CD4-positive, alpha-beta T cell treated with Interleukin-4 for 4 hours (primary cell): Measurements from ENCODE around the gene ADORA2A.
A peak's percentile ranks its signal among the peaks of the same experiment; 100 is the strongest.

ENCODE experiments used
- DNase-seq: peaks from one replicate; pipeline ENCODE4 v3.0.0-alpha.2; 2020

ADORA2A gene

DNA sequence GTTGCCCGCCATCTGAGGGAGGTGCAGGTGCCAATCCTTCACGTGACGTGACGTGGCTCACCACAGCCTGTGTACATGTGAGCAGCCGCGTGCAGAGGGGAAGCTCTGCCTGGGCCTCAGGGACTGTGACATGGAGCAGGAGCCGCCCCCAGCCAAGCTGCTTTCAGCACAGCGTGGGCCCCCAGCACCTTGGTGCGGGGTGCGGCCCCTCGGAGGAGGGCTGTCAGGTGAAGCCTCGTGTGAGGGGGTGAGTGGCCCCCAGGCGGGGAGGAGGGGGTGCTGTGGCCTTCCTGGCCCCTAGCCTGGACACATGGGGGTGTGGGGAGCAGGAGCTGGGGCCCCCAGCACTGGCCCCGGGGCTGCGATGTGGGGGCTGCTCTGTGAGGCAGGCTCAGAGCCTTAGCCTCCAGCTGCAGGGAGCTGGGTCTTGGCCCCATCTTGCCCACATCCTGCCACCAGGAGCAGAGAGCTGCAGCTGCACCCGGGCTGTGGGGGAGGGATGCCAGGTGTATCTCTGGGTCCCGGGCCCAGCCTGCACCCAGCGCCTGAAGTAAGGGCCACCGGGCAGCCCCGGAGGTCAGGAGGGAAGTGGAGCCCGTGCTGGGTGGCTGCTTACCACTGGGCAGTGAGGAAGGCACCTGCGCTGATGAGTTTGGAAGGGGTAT lies at the start of gene ADORA2A:
Gene ADORA2A (plus strand): TSS at position 100 of the 665 bp plus-strand sequence. CDS start 5,806 bp downstream, outside the sequence.
- peak; percentile 79 for DNase-seq

DNA sequence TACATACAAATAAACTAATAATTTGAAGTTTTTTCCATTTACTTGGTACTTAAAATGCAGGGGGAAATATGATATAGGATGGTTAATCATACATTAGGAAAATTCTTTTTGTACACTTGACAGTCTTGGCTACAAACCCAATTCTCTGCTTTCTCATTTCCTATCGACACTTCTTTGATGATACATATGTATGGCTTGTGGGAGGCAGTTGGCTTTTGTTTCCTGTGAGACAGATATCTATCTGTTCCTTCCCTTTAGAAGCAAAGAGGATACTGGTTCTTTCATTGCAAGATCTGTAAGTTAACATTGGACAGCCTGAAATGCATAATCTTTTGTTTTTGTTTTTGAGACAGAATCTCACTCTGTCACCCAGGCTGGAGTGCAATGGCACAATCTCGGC lies 47.9 kb upstream of the ADORA2A start:
- DNase-seq: peak; percentile 17

DNA sequence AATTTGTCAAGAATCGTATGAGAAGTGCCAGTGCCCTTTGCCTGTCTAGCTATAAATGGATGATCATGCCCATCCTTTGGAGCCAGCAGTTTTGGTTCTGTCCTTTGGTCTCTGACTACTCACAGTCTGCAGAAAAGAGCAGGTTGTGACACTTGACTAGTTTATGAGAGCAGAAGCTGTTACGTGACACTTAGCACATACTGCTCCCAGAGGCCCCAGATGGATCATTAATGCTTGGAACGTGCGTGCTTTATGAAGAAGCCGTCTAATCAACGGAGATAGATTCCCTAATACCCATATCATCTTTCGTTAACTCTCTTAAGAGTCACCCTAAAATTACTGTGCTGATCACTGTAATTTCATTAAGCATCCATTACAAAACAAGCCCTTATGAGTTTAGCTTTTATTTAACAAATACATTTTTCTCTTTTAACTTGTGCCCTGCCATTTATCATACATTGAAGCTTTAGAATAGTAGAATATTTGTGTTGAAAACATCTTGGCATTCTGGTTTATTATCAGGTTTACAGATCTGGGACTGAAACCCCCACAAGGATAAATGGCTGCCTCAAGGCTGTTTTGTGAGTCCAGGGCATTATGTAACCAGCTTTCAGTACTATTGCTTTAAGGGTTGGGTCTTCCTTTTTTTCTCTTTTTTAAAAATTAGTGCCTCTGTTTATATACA lies 47.0 kb upstream of the ADORA2A start:
- DNase-seq: no peak

DNA sequence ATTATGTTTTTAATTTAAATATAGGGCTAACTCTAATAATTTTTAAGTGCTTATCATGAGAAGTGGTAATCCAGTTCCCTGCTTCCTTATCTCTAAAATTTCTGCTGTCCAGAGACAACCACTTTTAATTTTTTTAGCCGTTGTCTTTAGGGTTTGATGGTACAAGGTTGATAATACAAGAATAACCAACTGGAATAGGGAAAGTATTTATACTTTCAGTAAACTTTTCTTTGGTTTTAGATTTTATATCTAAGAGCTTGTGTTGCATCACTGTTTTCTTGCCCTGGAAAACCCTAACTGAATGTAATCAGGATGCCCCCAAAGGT lies 46.5 kb upstream of the ADORA2A start:
- no peak for DNase-seq

DNA sequence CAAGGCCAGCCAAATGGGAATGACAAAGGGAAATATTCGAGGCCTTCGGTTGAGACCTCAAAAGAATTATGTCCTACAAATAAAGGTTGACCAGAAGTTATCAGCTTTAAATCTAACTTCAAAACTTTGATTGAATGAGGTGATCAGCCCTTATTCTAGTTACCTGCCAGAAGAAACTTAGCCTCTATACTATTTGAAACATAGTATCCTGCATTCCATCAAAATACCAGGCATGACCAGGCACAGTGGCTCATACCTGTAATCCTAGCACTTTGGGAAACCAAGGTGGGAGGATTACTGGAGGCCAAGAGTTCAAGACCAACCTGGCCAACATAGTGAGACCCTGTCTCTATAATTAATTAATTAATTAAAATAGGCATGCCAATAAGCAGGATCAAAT lies 44.3 kb upstream of the ADORA2A start:
- DNase-seq: no peak

DNA sequence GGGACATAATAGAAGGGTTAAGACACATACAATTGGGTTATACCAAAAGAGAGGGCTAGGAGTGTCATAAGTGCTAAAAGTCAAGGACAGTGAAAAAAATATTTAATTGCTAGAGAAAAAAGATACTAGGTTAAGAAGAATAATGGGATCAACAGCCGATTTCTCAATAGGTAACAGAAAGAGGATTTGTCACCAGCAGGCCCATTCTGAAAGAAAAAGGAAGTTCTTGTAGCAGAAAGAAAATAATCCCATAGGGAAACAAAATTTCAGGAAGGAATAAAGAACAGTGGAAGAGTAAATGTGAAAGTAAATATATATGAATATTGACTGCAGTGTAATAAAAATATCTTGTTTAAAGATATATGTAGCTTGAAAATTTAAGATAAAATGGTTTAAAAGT lies 43.3 kb upstream of the ADORA2A start:
- DNase-seq: no peak

DNA sequence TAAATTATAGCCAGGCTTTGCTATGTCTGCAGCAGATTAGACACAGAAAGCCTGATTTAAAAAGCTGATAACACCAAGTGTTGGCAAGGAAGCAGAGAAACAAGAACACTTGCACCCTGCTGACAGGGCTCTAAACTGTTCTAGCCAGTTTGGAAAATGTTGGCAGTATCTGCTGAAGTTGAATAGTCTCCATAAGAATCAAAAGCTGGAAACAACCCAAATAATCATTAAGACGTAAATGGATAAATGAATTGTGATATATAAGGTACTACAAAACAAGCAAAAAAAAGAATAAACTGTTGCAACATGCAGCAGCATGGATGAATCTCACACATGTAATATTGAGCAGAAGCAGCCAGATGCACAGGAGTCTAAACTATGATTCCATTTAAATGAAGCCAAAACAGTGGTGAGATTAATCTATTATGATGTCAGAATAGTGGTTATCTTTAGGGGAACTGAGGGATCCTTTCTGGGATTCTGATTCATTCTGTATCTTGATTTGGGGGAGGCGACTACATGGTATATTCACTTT lies 40.4 kb upstream of the ADORA2A start:
- DNase-seq: no peak

DNA sequence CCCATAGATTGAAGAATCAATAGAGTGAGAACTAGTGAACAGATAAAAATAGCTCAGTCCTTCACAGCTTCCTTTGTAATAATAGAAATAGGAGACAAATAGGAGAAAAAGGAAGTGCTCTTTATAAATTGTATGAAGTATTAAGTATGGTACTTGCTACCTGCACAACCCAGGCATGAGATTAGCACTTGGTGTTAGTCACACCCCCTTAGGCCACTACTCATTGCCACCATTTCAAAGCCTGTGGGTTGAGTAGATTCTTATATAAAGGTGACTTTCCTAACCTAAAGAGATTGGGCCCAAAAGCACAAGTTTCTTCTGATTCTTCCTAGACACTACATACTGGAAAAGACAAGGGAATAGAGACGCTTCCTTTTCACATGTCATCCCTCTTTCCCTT lies 37.7 kb upstream of the ADORA2A start:
- no peak for DNase-seq

DNA sequence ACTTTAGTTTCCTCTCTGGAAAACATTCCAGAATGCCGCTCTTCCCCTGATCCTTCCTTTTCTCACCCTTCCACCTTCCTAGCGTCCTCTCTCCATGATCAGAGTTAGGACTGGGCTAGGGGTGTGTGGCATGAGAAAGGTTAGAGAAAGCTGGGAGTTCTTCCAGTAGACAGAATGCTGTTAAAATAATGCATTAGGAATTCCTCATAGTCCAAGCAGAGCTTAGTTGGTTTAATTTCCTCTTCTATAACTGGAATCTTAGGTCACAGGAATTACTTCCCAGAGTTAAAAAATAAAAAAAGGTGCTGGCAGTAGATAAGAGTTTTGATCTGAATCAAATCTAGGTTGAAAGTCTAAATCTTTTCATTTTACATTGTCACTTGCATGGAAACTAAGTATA lies 37.2 kb upstream of the ADORA2A start:
- no peak for DNase-seq

DNA sequence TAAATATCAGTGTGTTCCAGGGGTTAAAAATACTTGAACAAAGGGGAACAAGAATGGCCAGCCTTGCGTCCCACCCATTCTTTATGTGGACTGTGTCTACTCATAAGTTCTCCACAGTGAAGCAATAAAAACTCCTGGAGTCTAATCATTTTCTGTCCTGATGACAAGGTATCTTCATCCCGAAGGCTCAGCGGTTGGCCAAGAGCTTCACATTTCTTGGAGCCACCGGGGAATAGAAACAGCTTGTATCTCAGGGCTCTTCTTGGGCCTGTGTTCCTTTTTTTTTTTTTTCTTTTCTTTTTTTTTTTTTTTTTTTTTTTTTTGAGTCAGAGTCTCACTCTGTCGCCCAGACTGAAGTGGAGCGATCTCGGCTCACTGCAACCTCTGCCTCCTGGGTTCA lies 36.8 kb upstream of the ADORA2A start:
- no peak for DNase-seq

DNA sequence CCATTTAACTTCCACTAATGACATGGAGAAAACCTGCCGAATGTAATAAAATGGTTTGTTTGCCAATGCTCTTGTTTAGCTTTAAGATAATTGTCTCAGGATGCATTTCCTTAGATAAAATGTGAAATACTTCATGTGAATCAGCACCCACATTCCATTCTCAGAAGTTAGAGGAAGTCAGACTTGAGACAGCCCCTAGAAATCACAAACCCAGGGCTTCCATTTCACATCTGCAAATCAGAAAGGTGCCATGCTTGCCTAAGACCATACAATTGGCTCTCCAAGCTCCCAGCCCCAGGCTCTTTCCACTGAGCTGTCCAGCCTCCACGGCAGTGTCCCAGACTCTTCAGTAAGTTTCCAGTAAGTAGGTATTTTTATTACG lies 35.6 kb upstream of the ADORA2A start:
- no peak for DNase-seq

DNA sequence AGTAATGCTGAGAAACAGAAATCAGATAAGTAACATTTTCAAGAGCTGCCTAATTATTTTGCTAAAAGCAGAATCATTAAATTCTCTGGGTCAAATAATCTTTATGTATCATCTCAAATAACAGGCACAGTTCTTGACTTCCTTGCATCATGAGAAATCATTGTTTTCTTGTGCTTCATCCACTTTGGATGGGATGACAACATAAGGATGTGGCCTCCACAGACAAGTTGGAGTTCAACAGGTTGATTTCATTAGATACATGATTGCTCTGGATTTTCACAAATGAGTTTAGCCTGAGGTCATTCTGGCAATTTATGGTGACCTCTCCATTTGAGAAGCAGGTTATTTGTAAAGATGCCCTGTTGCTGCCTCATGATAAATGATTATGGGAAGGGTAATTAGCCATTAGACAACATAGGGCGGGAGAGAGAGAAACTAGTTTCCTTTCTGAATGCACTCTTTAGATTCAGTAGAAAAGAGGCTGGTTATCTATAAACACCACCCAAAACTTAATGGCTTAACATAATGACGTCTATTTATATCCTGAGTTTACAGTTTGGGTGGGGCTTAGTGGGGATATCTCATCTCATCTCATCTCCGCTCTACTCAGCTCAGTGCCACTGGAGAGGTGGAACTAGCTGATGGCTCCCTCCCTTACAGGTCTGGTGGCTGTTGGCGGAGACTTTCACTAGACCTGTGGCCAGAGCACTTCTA lies 35.0 kb upstream of the ADORA2A start:
- DNase-seq: no peak

DNA sequence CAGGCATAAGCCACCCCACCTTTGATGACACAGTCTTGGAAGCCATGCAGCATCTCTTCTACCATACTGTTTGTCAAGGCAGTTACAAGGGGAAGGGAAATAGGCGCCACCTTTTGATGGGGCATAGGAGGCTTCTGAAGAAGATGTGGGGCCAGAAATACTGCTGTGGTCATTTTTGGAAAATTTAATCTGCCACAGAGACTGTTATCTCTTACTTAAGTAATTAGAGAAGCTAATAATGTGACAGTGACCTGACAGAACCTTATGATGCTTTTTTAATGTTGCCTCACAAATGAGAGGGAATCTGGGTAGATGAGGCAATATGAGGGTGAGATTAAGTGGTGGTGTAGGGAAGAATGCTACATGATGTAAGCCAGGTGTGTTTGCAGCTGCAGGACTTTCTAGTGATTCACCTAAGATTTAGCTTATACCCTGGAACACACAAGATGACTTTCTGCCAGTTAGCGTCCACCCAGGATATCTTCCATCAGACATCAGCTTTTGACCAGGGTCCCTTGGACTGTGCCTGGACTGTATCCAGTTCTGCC lies 34.3 kb upstream of the ADORA2A start:
- no peak for DNase-seq

DNA sequence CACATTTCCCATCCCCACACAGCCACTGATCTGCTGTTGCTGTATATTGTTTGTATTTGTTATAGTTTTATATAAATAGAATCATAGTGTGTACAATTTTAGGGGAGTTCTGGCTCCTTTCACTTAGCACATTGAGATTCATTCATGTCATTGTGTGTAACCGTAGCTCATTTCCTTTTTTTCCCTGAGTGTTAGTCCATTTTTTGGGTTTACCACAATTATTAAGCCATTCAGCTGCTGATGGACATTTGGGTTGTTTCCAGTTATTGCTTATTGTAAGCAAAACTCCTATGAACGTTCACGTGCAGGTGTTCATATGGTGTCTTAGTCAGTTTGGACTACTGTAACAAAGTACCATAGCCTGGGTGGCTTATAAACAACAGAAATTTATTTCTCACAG lies 33.6 kb upstream of the ADORA2A start:
- DNase-seq: no peak

DNA sequence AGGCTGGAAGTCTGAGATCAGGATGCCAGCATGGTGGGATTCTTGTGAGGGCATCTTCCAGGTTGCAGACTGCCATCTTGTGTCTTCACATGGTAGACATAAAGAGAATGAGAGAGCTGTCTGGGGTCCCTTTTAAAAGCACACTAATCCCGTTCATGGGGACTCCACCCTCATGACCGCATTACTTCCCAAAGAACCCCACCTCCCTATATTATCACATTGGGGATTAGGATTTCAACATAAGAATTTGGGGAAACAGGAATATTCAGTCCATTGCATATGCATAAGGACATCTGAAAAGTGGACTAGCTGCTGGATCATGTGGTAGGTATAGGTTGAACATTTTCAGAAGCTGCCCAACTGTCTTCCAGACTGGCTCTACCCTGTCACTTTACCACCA lies 33.1 kb upstream of the ADORA2A start:
- DNase-seq: no peak

DNA sequence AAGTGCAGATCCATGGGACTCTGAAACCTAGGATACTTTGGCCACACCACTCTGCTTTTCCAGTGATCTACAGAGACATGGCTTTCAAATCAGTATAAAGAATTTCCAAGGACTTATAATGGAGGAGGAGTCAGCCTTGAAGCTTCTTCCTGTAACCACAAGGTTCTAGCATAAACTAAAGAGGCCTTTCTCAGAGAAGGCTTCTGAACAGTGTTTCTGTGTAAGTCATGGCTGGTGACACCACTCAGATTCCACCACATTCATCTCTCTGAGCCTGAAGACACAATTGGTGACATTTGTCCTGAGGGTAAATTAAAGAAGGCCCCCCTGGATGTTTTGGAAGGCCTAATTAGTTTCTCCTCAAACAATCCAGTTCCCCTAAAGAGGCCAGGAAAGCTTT lies 29.0 kb upstream of the ADORA2A start:
- no peak for DNase-seq

DNA sequence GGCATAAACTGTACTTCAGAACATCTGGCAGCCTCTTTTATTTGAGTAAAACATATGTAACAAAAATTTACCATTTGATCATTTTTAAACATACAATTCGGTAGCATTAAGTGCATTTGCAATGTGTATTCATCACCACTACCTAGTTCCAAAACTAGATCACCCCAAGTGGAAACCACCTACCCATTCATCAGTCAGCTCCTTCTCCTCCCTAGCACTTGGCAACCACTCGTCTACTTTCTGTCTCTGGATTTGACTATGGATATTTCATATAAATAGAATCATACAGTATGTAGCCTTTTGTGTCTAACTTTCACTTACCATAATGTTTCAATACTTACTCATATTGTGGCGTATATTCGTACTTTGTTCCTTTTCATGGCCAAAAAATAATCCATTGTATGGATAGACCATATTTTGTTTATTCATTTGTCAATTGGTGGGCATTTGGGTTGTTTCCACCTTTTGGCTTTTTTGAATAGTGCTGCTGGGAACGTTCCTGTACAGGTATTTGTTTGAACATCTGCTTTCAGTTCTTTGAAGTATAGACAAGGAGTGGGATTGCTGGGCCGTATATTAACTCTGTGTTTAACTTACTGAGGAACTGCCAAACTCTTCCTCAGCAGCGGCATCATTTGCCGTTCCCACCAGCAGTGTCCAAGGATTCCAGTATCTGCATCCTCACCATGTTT lies 27.2 kb upstream of the ADORA2A start:
- DNase-seq: no peak

DNA sequence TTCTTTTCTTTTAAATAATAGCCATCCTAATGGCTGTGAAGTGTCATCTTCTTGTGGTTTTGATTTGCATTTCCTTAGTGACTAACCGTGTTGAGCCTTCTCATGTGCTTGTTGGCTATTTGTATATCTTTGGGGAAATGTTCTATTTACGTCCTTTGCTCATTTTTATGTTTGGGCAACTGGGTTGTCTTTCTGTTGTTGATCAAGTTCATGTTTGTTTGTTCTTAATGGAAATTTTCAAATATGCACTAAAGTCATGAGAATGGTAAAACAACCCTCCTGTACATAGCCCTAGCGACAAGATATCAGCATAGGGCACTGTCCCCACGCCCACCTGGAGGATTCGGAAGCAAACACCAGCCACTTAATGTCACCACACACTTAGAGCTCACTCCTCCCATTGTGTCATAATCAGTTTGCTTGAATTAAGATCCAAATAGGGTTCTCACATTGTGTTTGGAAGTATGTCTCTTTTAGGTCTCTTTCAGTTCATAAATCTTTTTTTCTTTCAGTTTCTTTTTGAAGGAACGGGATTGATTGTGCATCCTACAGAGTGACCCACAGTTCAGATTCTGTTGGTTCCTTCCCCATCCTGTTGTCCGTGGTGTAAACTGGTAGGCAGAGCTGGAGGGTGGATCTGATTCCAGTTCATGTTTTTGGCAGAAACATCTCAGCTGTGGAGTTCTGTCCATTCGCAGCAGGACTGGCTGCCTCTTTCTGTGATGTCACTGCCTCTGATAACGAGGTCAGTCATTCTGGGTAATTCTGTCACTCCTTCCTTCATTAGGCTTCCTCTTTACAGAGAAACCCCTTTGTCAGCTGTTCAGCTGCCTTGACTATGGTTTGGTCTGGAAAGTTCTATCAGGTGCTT lies 26.4 kb upstream of the ADORA2A start:
- DNase-seq: peak; percentile 15

DNA sequence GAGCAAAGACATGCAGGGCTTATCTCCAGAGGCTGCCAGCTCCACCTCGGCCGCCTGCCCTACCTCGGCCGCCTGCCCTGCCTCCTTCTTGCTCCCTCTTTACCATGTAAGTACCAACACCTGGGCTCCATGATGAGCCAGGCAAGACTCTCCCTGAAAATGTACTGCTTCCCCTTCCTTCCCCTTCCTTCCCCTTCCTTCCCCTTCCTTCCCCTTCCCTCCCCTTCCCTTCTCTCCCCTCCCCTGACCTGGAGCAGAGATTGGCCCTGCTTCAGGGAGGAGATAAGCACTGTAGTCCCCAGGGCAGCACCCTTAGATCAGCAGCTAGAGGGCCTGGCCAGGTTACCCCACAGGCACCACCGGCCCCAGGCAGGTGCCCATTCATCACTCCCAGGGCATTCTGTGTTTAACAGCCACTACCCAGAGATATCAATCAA lies 25.4 kb upstream of the ADORA2A start:
- DNase-seq: no peak

DNA sequence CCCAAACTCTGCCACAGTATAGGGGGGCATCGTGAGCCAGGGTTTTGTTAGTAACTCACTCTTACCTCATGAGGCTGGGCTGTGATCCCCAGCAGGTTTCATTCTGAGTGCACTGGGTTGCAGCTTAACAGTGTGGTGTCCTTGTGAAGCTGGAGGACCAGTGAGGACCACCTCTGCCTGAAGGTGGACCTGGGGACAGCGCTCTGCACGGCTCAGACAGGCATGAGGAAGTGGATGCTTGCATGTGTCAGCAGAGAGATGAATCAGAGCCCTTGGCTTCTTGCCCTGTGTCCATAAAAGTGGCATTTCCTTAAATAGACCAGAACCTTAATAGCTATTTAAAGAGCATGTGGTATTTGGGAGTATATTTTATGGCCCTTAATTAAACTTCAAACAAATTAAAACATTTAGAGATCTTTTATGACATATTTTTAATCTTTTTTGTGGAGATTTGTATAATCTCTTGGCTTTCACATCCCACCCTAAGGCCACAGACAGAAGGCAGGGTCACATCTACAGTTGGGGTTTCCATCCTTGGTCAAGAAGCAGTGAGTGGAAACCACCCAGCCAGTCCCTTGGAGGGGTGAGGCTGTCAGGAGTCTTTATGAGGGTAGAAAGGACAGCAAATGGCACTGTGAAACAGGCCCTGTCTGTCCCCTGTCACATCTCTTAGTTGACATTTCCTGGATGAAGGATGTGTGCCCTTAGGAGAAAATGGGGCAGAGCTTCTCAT lies 24.8 kb upstream of the ADORA2A start:
- no peak for DNase-seq

DNA sequence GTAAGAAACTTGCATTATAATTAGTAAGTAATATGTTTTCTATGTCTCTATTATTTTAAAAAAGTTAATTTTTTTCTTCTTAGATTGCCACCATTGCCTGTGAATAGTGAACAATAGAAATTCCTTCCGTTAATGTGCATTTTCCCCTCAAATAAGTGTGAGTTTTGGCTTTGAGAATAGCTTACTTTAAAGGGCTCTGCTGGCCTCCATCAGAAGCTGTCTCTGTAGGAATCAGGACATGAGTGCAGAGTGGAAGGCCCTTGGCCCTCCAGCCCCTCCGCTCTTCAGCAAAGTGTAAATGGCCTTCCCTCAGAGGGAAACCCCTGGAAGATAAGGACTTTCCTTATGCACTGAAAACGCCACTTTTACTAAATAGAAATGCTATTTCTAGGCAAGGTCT lies 24.1 kb upstream of the ADORA2A start:
- no peak for DNase-seq
